ENCODE results near the gene SLC12A2. TPM values are rescaled to one million over a fixed set of nuclear protein-coding genes. Genes with fewer than 3 reads are reported as not detected.

The SLC12A2 gene
- total RNA-seq, 2 donors from 2014 or later: 159 to 189 TPM

GRCh38 chr5:128192368-128192767, 108.8 kb downstream of the SLC12A2 start:
- intact Hi-C loops (cut with DNase I): no loop called here
- Histone ChIP-seq H3K9ac (ENCODE audit: low read depth in 2 of 2, low read length in 2 of 2) (no peak overlapping the region), H3K4me3 (no peak overlapping the region), H3K36me3 (no peaks in the 10 kb centered on the region), H3K4me1 (no peaks in the 10 kb centered on the region), H3K27me3 (no peaks in the 10 kb centered on the region), H3K27ac (no peak overlapping the region), H3K9me3 (no peaks in the 10 kb centered on the region)
- TF ChIP-seq CTCF (IDR thresholded peaks at IDR 0.05): no peak
- DNase-seq: no peak

GRCh38 chr5:128193665-128194390, 110.3 kb downstream of the SLC12A2 start:
- intact Hi-C loops (cut with DNase I): no loop called here
- Histone ChIP-seq H3K9me3 (no peaks in the 10 kb centered on the region), H3K27ac (no peak overlapping the region), H3K27me3 (no peaks in the 10 kb centered on the region), H3K4me1 (no peaks in the 10 kb centered on the region), H3K9ac (ENCODE audit: low read depth in 2 of 2, low read length in 2 of 2) (no peak overlapping the region), H3K4me3 (no peak overlapping the region), H3K36me3 (no peaks in the 10 kb centered on the region)
- no peak for DNase-seq
- TF ChIP-seq CTCF (IDR thresholded peaks at IDR 0.05): no peak

GRCh38 chr5:128195316-128195715, 111.8 kb downstream of the SLC12A2 start:
- no peak for DNase-seq
- Histone ChIP-seq H3K36me3 (no peaks in the 10 kb centered on the region), H3K9me3 (no peaks in the 10 kb centered on the region), H3K4me1 (no peaks in the 10 kb centered on the region), H3K27me3 (no peaks in the 10 kb centered on the region), H3K9ac (ENCODE audit: low read depth in 2 of 2, low read length in 2 of 2) (no peak overlapping the region), H3K27ac (no peak overlapping the region), H3K4me3 (no peak overlapping the region)
- TF ChIP-seq CTCF (IDR thresholded peaks at IDR 0.05): no peak
- intact Hi-C loops (cut with DNase I): no loop called here

- intact Hi-C loops (cut with DNase I): no loop called here
- Histone ChIP-seq H3K27me3 (no peaks in the 10 kb centered on the region), H3K36me3 (no peaks in the 10 kb centered on the region), H3K4me3 (no peak overlapping the region), H3K9me3 (no peaks in the 10 kb centered on the region), H3K9ac (ENCODE audit: low read depth in 2 of 2, low read length in 2 of 2) (no peak overlapping the region), H3K4me1 (peaks cover 5% of the 10 kb centered on the region), H3K27ac (no peak overlapping the region)
- no peak for TF ChIP-seq CTCF (IDR thresholded peaks at IDR 0.05)
- DNase-seq: no peak
These were observed 112.5 kb downstream of the SLC12A2 start for GRCh38 chr5:128196080-128196479.

- no peak overlapping the region for H3K27ac ChIP-seq
- H3K4me3 ChIP-seq: no peak overlapping the region
- no peaks in the 10 kb centered on the region for H3K36me3 ChIP-seq
- DNase-seq: no peak
- no peaks in the 10 kb centered on the region for H3K27me3 ChIP-seq
- no peaks in the 10 kb centered on the region for H3K9me3 ChIP-seq
- peaks cover 5% of the 10 kb centered on the region for H3K4me1 ChIP-seq
- no peak overlapping the region for H3K9ac ChIP-seq (ENCODE audit: low read depth in 2 of 2, low read length in 2 of 2)
- no peak for TF ChIP-seq CTCF (IDR thresholded peaks at IDR 0.05)
- intact Hi-C loops (cut with DNase I): no loop called here
These were observed 113.2 kb downstream of the SLC12A2 start for GRCh38 chr5:128196791-128197190.
